HCT116 (cell line): ENCODE data around the gene ALDH9A1. TPM values are rescaled to one million over a fixed set of nuclear protein-coding genes. Genes with fewer than 3 reads are reported as not detected.
"Not testable (repeated sequence)": the region's sequence is repeated elsewhere in the genome, so short reads cannot be mapped to it uniquely, and the experiment has no call there.

Source experiments
- ATAC-seq: fragments of 200-7000 bp; cut with Tn5 transposase; 2 replicates; pipeline ENCODE4 v1.9.1; 2020; ENCODE audit warnings: mild to moderate bottlenecking, moderate library complexity
- BruUV-seq: library from RNA; stranded (reverse); fragments of 400-500 nt; replicated peaks from 2 replicates; lab custom pipeline; 2021; lab: Mats Ljungman, UMichigan
- CTCF ChIA-PET: fragments of 300-600 bp; sonication (Branson Sonifier 250); formaldehyde crosslinking; loops from one replicate; lab custom pipeline; 2021; ENCODE audit warnings: antibody characterized with exemption; lab: Charles Lee
- POLR2A ChIA-PET: fragments of 300-600, 350-600 bp; sonication (Branson Sonifier 250); formaldehyde crosslinking; loops from one replicate; lab custom pipeline; 2021; ENCODE audit warnings: antibody characterized with exemption; lab: Charles Lee
- RAD21 ChIA-PET, 2 experiments: fragments of 300-600 bp; sonication (Branson Sonifier 250); formaldehyde crosslinking; loops; one replicate each; lab custom pipeline; 2023; ENCODE audit warnings: low total read pairs in 2 of 2; ENCODE audit not compliant: uncharacterized antibody in 2 of 2, unreplicated experiment in 2 of 2, low non-redundant PET in 1 of 2; lab: Charles Lee
- DNase-seq: peaks from one replicate; pipeline ENCODE4 v3.0.0-alpha.2; 2010; ENCODE audit warnings: low read depth, low spot score
- H2AFZ ChIP-seq: fragments of 200-600 bp; shearing (Covaris generic), sonication (generic); 2 replicates; pipeline ENCODE4 v1.6.1; 2017; ENCODE audit warnings: low read depth, mixed run types, mixed read lengths, antibody characterized with exemption, low read length; ENCODE audit not compliant: poor library complexity, severe bottlenecking
- H3K27ac ChIP-seq: 2 replicates; pipeline ENCODE4 v1.5.1; 2012; ENCODE audit warnings: low read depth, low read length
- H3K27me3 ChIP-seq: fragments of 200-600 bp; sonication (generic); 2 replicates; pipeline ENCODE4 v1.6.1; 2016; ENCODE audit warnings: mixed run types, low read length, mixed read lengths; ENCODE audit not compliant: insufficient read depth
- H3K36me3 ChIP-seq, 2 experiments: fragments of 200-500 bp in 1 of 2; fragments of 200-600 bp in 1 of 2; sonication (Bioruptor generic) in 1 of 2; sonication (generic) in 1 of 2; 2 replicates each; pipeline versions ENCODE4 v1.5.1 to v1.6.1; 2014 to 2016; ENCODE audit warnings: low read length in 2 of 2, inconsistent platforms in 1 of 2, mixed read lengths in 1 of 2, mixed run types in 1 of 2; ENCODE audit not compliant: insufficient read depth in 2 of 2, control insufficient read depth in 1 of 2
- H3K4me1 ChIP-seq, 2 experiments: fragments of 200-600 bp in 1 of 2; sonication (generic) in 1 of 2; 2 replicates each; pipeline versions ENCODE4 v1.5.1 to v1.6.1; 2012 to 2017; ENCODE audit warnings: low read length in 2 of 2, inconsistent platforms in 1 of 2, mild to moderate bottlenecking in 1 of 2, mixed read lengths in 1 of 2, mixed run types in 1 of 2, moderate library complexity in 1 of 2; ENCODE audit not compliant: insufficient read depth in 2 of 2, control insufficient read depth in 1 of 2
- H3K4me2 ChIP-seq: fragments of 200-600 bp; sonication (generic); 2 replicates; pipeline ENCODE4 v1.6.1; 2017; ENCODE audit warnings: mixed run types, low read length, mixed read lengths
- H3K4me3 ChIP-seq, 2 experiments: fragments of 200-600 bp in 1 of 2; sonication (generic) in 1 of 2; replicated peaks in 1 of 2; 2 replicates each; pipeline ENCODE4 v1.5.1; 2011 to 2016; ENCODE audit warnings: low read length in 2 of 2, control low read depth in 1 of 2, low read depth in 1 of 2, mild to moderate bottlenecking in 1 of 2, mixed read lengths in 1 of 2, mixed run types in 1 of 2
- H3K79me2 ChIP-seq: fragments of 200-600 bp; sonication (generic); 2 replicates; pipeline ENCODE4 v1.6.1; 2017; ENCODE audit warnings: mild to moderate bottlenecking, mixed run types, low read length, moderate library complexity, mixed read lengths; ENCODE audit not compliant: insufficient read depth
- H3K9ac ChIP-seq: fragments of 200-600 bp; sonication (generic); 2 replicates; pipeline ENCODE4 v1.6.1; 2016; ENCODE audit warnings: low read length, mixed read lengths
- H3K9me2 ChIP-seq: fragments of 200-600 bp; sonication (generic), shearing (Covaris generic); 2 replicates; pipeline ENCODE4 v1.6.1; 2017; ENCODE audit warnings: mixed run types, mild to moderate bottlenecking, moderate library complexity; ENCODE audit not compliant: insufficient read depth
- H3K9me3 ChIP-seq, 2 experiments: fragments of 200-500 bp in 1 of 2; fragments of 200-600 bp in 1 of 2; sonication (Bioruptor generic) in 1 of 2; sonication (generic) in 1 of 2; 2 replicates each; pipeline ENCODE4 v1.6.1; 2014 to 2017; ENCODE audit warnings: low read length in 2 of 2, mixed read lengths in 2 of 2, inconsistent platforms in 1 of 2, low read depth in 1 of 2, mild to moderate bottlenecking in 1 of 2, mixed run types in 1 of 2, moderate library complexity in 1 of 2; ENCODE audit not compliant: control insufficient read depth in 1 of 2, insufficient read depth in 1 of 2
- H4K20me1 ChIP-seq: fragments of 200-600 bp; sonication (generic), shearing (Covaris generic); 2 replicates; pipeline ENCODE4 v1.6.1; 2017; ENCODE audit warnings: mixed run types, mild to moderate bottlenecking, moderate library complexity; ENCODE audit not compliant: insufficient read depth
- intact Hi-C: fragments of 100-400 bp; cut with micrococcal nuclease; formaldehyde crosslinking; loops from 2 replicates; pipeline ENCODE4 v1.10.0; 2022
- total RNA-seq: library from RNA; stranded (reverse); gene quantifications from one replicate; pipeline ENCODE4 v1.2.1, GENCODE V29; 2021; ENCODE audit not compliant: unreplicated experiment
- TF ChIP-seq, protein P1 (sequence below), 3 experiments: fragments of 200-600 bp in 1 of 3; sonication (generic) in 1 of 3; IDR thresholded peaks in 2 of 3; conservative IDR thresholded peaks in 1 of 3; 2 replicates each; pipeline ENCODE4 v1.5.1; 2012 to 2017; ENCODE audit warnings: low read depth in 2 of 3, low read length in 2 of 3, antibody characterized with exemption in 1 of 3, borderline replicate concordance in 1 of 3, control low read depth in 1 of 3, mild to moderate bottlenecking in 1 of 3, mixed read lengths in 1 of 3, mixed run types in 1 of 3, moderate library complexity in 1 of 3; ENCODE audit not compliant: insufficient read depth in 1 of 3
- TF ChIP-seq, protein P2 (sequence below): IDR thresholded peaks from 2 replicates; pipeline ENCODE4 v1.6.1; 2012; ENCODE audit warnings: low read depth

ALDH9A1 gene
- total RNA-seq, 1 experiment from 2014 or later = 46.0 TPM

DNA sequence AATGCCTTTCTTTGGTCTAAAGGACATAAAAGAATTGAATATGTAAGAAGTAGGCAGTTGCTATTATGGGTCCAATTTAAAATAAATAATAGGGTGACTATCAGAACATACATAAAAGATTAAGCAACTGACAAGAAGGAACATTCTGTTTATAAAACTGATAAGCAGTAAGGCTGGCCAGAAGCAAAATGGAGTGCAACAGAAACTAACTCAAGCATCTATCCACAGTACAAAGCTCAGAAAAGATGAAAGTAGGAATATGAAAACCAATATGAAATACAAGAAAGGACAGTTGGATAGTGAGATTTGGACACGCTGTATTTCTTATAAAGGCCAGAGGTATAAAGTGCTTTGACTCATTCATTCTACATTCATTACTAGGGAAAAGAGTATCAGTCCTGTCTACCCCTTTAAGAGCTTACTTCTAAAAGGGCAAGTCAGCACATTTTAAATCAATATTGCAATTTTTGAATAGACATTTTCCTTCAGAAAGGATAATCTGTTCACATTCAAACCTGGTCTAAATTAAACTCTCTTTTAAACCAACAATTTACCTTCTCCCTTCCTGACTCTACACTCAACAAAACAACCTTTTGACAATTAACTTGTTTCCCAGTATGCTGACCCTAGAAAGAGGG lies 14.4 kb downstream of the ALDH9A1 start:
- ATAC-seq (no peak), DNase-seq (no peak)
- Histone ChIP-seq H4K20me1 (peaks cover 5% of the 10 kb centered on the region; the same call in 1 of the 2 replicates), H3K9me3 (no peaks in the 10 kb centered on the region), H3K4me1 (no peaks in the 10 kb centered on the region), H3K9ac (no peak overlapping the region), H3K79me2 (peaks cover 40% of the 10 kb centered on the region), H3K27me3 (no peaks in the 10 kb centered on the region), H3K27ac (no peak overlapping the region), H3K4me2 (no peak overlapping the region), H3K4me3 (no peak overlapping the region), H3K9me2 (no peaks in the 10 kb centered on the region), H3K36me3 (peaks cover 5 to 26% of the 10 kb centered on the region in 2 experiments; a peak in 3 of 4 replicates), H2AFZ (no peak overlapping the region)
- RAD21 ChIA-PET = no interaction called here
- BruUV-seq = no TSS peak
- CTCF ChIA-PET = interaction anchor here (1.8 kb wide), 1 partner anchor 14 kb away, joined by 6 read pairs; the partner anchor contains the start of gene ALDH9A1
- POLR2A ChIA-PET = interaction anchor here (0.6 kb wide), 1 partner anchor 85 kb away, joined by 3 read pairs; no protein-coding TSS in a partner anchor
- intact Hi-C loops = no loop called here
- TF ChIP-seq, protein P1, sequence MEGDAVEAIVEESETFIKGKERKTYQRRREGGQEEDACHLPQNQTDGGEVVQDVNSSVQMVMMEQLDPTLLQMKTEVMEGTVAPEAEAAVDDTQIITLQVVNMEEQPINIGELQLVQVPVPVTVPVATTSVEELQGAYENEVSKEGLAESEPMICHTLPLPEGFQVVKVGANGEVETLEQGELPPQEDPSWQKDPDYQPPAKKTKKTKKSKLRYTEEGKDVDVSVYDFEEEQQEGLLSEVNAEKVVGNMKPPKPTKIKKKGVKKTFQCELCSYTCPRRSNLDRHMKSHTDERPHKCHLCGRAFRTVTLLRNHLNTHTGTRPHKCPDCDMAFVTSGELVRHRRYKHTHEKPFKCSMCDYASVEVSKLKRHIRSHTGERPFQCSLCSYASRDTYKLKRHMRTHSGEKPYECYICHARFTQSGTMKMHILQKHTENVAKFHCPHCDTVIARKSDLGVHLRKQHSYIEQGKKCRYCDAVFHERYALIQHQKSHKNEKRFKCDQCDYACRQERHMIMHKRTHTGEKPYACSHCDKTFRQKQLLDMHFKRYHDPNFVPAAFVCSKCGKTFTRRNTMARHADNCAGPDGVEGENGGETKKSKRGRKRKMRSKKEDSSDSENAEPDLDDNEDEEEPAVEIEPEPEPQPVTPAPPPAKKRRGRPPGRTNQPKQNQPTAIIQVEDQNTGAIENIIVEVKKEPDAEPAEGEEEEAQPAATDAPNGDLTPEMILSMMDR (IDR thresholded peaks at IDR 0.05 in 2 of 3, conservative IDR thresholded peaks at IDR 0.05 in 1 of 3; ENCODE audit: borderline replicate concordance in 1 of 3, insufficient read depth in 1 of 3, low read depth in 2 of 3, low read length in 2 of 3) = no peak
- TF ChIP-seq, protein P2, sequence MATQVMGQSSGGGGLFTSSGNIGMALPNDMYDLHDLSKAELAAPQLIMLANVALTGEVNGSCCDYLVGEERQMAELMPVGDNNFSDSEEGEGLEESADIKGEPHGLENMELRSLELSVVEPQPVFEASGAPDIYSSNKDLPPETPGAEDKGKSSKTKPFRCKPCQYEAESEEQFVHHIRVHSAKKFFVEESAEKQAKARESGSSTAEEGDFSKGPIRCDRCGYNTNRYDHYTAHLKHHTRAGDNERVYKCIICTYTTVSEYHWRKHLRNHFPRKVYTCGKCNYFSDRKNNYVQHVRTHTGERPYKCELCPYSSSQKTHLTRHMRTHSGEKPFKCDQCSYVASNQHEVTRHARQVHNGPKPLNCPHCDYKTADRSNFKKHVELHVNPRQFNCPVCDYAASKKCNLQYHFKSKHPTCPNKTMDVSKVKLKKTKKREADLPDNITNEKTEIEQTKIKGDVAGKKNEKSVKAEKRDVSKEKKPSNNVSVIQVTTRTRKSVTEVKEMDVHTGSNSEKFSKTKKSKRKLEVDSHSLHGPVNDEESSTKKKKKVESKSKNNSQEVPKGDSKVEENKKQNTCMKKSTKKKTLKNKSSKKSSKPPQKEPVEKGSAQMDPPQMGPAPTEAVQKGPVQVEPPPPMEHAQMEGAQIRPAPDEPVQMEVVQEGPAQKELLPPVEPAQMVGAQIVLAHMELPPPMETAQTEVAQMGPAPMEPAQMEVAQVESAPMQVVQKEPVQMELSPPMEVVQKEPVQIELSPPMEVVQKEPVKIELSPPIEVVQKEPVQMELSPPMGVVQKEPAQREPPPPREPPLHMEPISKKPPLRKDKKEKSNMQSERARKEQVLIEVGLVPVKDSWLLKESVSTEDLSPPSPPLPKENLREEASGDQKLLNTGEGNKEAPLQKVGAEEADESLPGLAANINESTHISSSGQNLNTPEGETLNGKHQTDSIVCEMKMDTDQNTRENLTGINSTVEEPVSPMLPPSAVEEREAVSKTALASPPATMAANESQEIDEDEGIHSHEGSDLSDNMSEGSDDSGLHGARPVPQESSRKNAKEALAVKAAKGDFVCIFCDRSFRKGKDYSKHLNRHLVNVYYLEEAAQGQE = no peak

DNA sequence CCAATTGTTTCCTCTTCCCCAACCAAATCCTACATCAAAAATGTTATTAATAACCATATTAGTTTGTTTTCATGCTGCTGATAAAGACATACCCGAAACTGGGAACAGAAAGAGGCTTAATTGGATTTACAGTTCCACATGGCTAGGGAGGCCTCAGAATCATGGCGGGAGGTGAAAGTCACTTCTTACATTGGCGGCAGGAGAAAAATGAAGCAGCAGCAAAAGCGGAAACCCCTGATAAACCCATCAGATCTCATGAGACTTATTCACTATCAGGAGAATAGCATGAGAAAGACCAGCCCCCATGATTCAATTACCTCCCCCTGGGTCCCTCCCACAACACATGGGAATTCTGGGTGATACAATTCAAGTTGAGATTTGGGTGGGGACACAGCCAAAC lies 17.6 kb downstream of the ALDH9A1 start:
- H3K36me3 ChIP-seq = peaks cover 10 to 23% of the 10 kb centered on the region in 2 experiments; a peak in 3 of 4 replicates
- H3K9me3 ChIP-seq, POLR2A ChIA-PET, ATAC-seq, BruUV-seq, H2AFZ ChIP-seq, H3K27ac ChIP-seq, DNase-seq, H3K27me3 ChIP-seq, CTCF ChIA-PET, H3K9ac ChIP-seq, H3K4me3 ChIP-seq, RAD21 ChIA-PET, H4K20me1 ChIP-seq, H3K9me2 ChIP-seq, H3K4me1 ChIP-seq, intact Hi-C loops, H3K4me2 ChIP-seq: not testable (repeated sequence)
- H3K79me2 ChIP-seq = peaks cover 12% of the 10 kb centered on the region
